ENCODE measurements around the gene TMEM179.

TMEM179 gene

DNA sequence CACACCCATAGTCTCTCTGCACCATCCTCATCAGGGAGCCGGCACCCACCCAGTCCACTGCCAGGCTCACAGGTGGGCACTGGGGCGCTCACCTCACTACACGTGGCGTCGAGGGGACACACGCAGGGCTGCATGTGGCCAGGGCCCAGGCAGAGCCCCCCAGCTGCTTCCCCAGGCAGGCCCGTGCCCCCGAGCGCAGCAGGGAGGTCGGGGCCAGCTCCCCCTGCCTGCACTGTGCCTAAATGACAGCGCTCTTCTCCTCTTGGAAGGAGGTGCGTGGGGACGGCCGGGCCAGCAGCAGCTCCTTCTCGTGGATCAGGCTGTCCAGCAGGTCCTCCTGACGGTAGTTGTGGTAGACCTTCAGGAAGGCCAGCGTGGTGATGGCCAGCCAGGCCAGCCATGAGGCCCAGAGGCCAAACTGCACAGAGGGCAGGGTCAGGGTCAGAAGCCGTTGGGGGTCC, 11.3 kb downstream of the TMEM179 start:
- Histone ChIP-seq H2AFZ (ENCODE audit: low read depth, low read length, severe bottlenecking) (no peak overlapping the region), H3K9ac (ENCODE audit: low read length) (no peak overlapping the region), H3K9me2 (replicated peaks; ENCODE audit: insufficient read depth, low read length) (no peaks in the 10 kb centered on the region), H3K27me3 (ENCODE audit: low read length) (no peaks in the 10 kb centered on the region), H3F3A (ENCODE audit: insufficient read depth) (no peaks in the 10 kb centered on the region), H3K79me2 (ENCODE audit: insufficient read depth, low read length) (no peaks in the 10 kb centered on the region), H3K4me2 (ENCODE audit: low read depth, low read length, poor library complexity, severe bottlenecking) (no peak overlapping the region), H3K9me3 (ENCODE audit: insufficient read depth, low read length) (no peaks in the 10 kb centered on the region), H3K27ac (ENCODE audit: low read depth, low read length) (no peak overlapping the region), H4K20me1 (ENCODE audit: low read depth, low read length) (no peaks in the 10 kb centered on the region), H3K36me3 (ENCODE audit: low read length) (no peaks in the 10 kb centered on the region), H3K4me3 (ENCODE audit: insufficient read depth, low read length, poor library complexity, severe bottlenecking) (no peak overlapping the region)
- no peak for TF ChIP-seq EZH2phosphoT487 (conservative IDR thresholded peaks at IDR 0.05; ENCODE audit: low read length)
- TF ChIP-seq, protein P1, sequence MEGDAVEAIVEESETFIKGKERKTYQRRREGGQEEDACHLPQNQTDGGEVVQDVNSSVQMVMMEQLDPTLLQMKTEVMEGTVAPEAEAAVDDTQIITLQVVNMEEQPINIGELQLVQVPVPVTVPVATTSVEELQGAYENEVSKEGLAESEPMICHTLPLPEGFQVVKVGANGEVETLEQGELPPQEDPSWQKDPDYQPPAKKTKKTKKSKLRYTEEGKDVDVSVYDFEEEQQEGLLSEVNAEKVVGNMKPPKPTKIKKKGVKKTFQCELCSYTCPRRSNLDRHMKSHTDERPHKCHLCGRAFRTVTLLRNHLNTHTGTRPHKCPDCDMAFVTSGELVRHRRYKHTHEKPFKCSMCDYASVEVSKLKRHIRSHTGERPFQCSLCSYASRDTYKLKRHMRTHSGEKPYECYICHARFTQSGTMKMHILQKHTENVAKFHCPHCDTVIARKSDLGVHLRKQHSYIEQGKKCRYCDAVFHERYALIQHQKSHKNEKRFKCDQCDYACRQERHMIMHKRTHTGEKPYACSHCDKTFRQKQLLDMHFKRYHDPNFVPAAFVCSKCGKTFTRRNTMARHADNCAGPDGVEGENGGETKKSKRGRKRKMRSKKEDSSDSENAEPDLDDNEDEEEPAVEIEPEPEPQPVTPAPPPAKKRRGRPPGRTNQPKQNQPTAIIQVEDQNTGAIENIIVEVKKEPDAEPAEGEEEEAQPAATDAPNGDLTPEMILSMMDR (IDR thresholded peaks at IDR 0.05; ENCODE audit: insufficient read depth, low read length, poor library complexity, severe bottlenecking): no peak

- no peaks in the 10 kb centered on the region for H3K36me3 ChIP-seq (ENCODE audit: low read length)
- H3K27me3 ChIP-seq (ENCODE audit: low read length): no peaks in the 10 kb centered on the region
- no peak overlapping the region for H3K27ac ChIP-seq (ENCODE audit: low read depth, low read length)
- H3F3A ChIP-seq (ENCODE audit: insufficient read depth): no peaks in the 10 kb centered on the region
- no peak overlapping the region for H3K4me2 ChIP-seq (ENCODE audit: low read depth, low read length, poor library complexity, severe bottlenecking)
- H3K79me2 ChIP-seq (ENCODE audit: insufficient read depth, low read length): no peaks in the 10 kb centered on the region
- no peak overlapping the region for H3K9ac ChIP-seq (ENCODE audit: low read length)
- no peaks in the 10 kb centered on the region for H3K9me3 ChIP-seq (ENCODE audit: insufficient read depth, low read length)
- H3K4me3 ChIP-seq (ENCODE audit: insufficient read depth, low read length, poor library complexity, severe bottlenecking): no peak overlapping the region
- no peak overlapping the region for H2AFZ ChIP-seq (ENCODE audit: low read depth, low read length, severe bottlenecking)
- no peak for TF ChIP-seq EZH2phosphoT487 (conservative IDR thresholded peaks at IDR 0.05; ENCODE audit: low read length)
- TF ChIP-seq, protein P1 (IDR thresholded peaks at IDR 0.05; ENCODE audit: insufficient read depth, low read length, poor library complexity, severe bottlenecking): no peak
- H4K20me1 ChIP-seq (ENCODE audit: low read depth, low read length): no peaks in the 10 kb centered on the region
- no peaks in the 10 kb centered on the region for H3K9me2 ChIP-seq (replicated peaks; ENCODE audit: insufficient read depth, low read length)
Observed at GRCh38 chr14:104592785-104593184, 11.8 kb downstream of the TMEM179 start.

- TF ChIP-seq, protein P1 (IDR thresholded peaks at IDR 0.05; ENCODE audit: insufficient read depth, low read length, poor library complexity, severe bottlenecking): no peak
- no peak for TF ChIP-seq EZH2phosphoT487 (conservative IDR thresholded peaks at IDR 0.05; ENCODE audit: low read length)
- no peak overlapping the region for H3K27ac ChIP-seq (ENCODE audit: low read depth, low read length)
- no peaks in the 10 kb centered on the region for H3F3A ChIP-seq (ENCODE audit: insufficient read depth)
- no peaks in the 10 kb centered on the region for H3K79me2 ChIP-seq (ENCODE audit: insufficient read depth, low read length)
- H2AFZ ChIP-seq (ENCODE audit: low read depth, low read length, severe bottlenecking): no peak overlapping the region
- H3K4me2 ChIP-seq (ENCODE audit: low read depth, low read length, poor library complexity, severe bottlenecking): no peak overlapping the region
- no peaks in the 10 kb centered on the region for H3K27me3 ChIP-seq (ENCODE audit: low read length)
- no peaks in the 10 kb centered on the region for H3K36me3 ChIP-seq (ENCODE audit: low read length)
- no peaks in the 10 kb centered on the region for H4K20me1 ChIP-seq (ENCODE audit: low read depth, low read length)
- no peaks in the 10 kb centered on the region for H3K9me3 ChIP-seq (ENCODE audit: insufficient read depth, low read length)
- no peak overlapping the region for H3K9ac ChIP-seq (ENCODE audit: low read length)
- no peak overlapping the region for H3K4me3 ChIP-seq (ENCODE audit: insufficient read depth, low read length, poor library complexity, severe bottlenecking)
- H3K9me2 ChIP-seq (replicated peaks; ENCODE audit: insufficient read depth, low read length): no peaks in the 10 kb centered on the region
Observed at GRCh38 chr14:104592292-104592672, 12.3 kb downstream of the TMEM179 start.

All from SU-DHL-6 (cell line).